HG03521 (cell line): ENCODE measurements around the gene PNMA6E.
A peak's percentile ranks its signal among the peaks of the same experiment; 100 is the strongest.
"Not testable (repeated sequence)": the region's sequence is repeated elsewhere in the genome, so short reads cannot be mapped to it uniquely, and the experiment has no call there.

ENCODE experiments used
- ATAC-seq: cut with Tn5 transposase; IDR thresholded peaks from one replicate; pipeline ENCODE4 v1.9.1; 2021; ENCODE audit warnings: mild to moderate bottlenecking, moderate library complexity; ENCODE audit not compliant: unreplicated experiment

The PNMA6E gene

GRCh38 chrX:153409414-153410101 lies 8.4 kb upstream of the PNMA6E start:
- no peak for ATAC-seq

- ATAC-seq: no peak
These were observed 7.8 kb upstream of the PNMA6E start for GRCh38 chrX:153408871-153409351.

- no peak for ATAC-seq
These were observed 7.1 kb upstream of the PNMA6E start for GRCh38 chrX:153408221-153408721.

- ATAC-seq: no peak
These were observed 6.6 kb upstream of the PNMA6E start for GRCh38 chrX:153407736-153408135.

- ATAC-seq: no peak
These were observed 5.8 kb upstream of the PNMA6E start for GRCh38 chrX:153406903-153407302.

GRCh38 chrX:153406011-153406410 lies 4.9 kb upstream of the PNMA6E start:
- no peak for ATAC-seq

- no peak for ATAC-seq
These were observed 4.3 kb upstream of the PNMA6E start for GRCh38 chrX:153405426-153405825.

GRCh38 chrX:153404333-153404732 lies 3.2 kb upstream of the PNMA6E start:
- ATAC-seq: not testable (repeated sequence)

- peak; percentile 65 for ATAC-seq
These were observed 711 bp downstream of the PNMA6E start for GRCh38 chrX:153400146-153401132.

GRCh38 chrX:153398275-153398960 lies 2.7 kb downstream of the PNMA6E start:
- no peak for ATAC-seq

- no peak for ATAC-seq
These were observed 3.7 kb downstream of the PNMA6E start for GRCh38 chrX:153397256-153397960.

- ATAC-seq: no peak
These were observed 4.6 kb downstream of the PNMA6E start for GRCh38 chrX:153396320-153397195.

GRCh38 chrX:153395613-153396319 lies 5.4 kb downstream of the PNMA6E start:
- no peak for ATAC-seq

- no peak for ATAC-seq
These were observed 6.5 kb downstream of the PNMA6E start for GRCh38 chrX:153394612-153395011.

GRCh38 chrX:153392642-153393321 lies 8.4 kb downstream of the PNMA6E start:
- no peak for ATAC-seq

- ATAC-seq: not testable (repeated sequence)
These were observed 11.7 kb downstream of the PNMA6E start for GRCh38 chrX:153389460-153389768.

GRCh38 chrX:153388722-153389459 lies 12.3 kb downstream of the PNMA6E start:
- no peak for ATAC-seq
